Body of pancreas (tissue), 4 donors: ENCODE measurements around the gene NUMA1. TPM values are rescaled to one million over a fixed set of nuclear protein-coding genes. Genes with fewer than 3 reads are reported as not detected.

Experiments used
- ATAC-seq: fragments of 150-250 bp; one replicate; pipeline ENCODE4 v1.9.1; 2016
- DNase-seq, 4 donors: peaks; one replicate each; pipeline ENCODE4 v3.0.0-alpha.2; 2019
- H3K27ac ChIP-seq, 4 donors: fragments of 200-600 bp; sonication (generic); 1 replicate in 3 of 4; 2 replicates in 1 of 4; pipeline versions ENCODE4 v1.5.1 to v1.6.1; 2016 to 2019; ENCODE audit warnings: mild to moderate bottlenecking in 1 of 4, mixed read lengths in 1 of 4, moderate library complexity in 1 of 4
- H3K27me3 ChIP-seq, 2 donors: fragments of 200-600 bp; sonication (generic); one replicate each; pipeline ENCODE4 v1.6.0; 2016; ENCODE audit warnings: mild to moderate bottlenecking in 1 of 2
- H3K36me3 ChIP-seq, 2 donors: fragments of 200-600 bp; sonication (generic); replicated peaks in 1 of 2; 2 replicates each; pipeline ENCODE4 v1.5.1; 2016; ENCODE audit warnings: low read depth in 2 of 2; ENCODE audit not compliant: insufficient read depth in 1 of 2
- H3K4me1 ChIP-seq: fragments of 200-600 bp; sonication (generic); one replicate; pipeline ENCODE4 v1.6.0; 2016
- H3K4me3 ChIP-seq, 2 donors: fragments of 200-600 bp; sonication (generic); 1 replicate in 1 of 2; 2 replicates in 1 of 2; pipeline ENCODE4 v1.5.1; 2016 to 2019
- H3K9me3 ChIP-seq, 3 donors: fragments of 200-600 bp; sonication (generic); 1 replicate in 2 of 3; 2 replicates in 1 of 3; pipeline ENCODE4 v1.5.1; 2016
- CTCF ChIP-seq, 7 experiments: fragments of 450-650 bp in 4 of 7; fragments of 200-600 bp in 3 of 7; sonication (generic) in 3 of 7; IDR thresholded peaks; one replicate each; pipeline ENCODE4 v1.5.1; 2016 to 2019; ENCODE audit warnings: antibody characterized with exemption in 7 of 7
- POLR2A ChIP-seq, 3 donors: fragments of 450-650 bp; IDR thresholded peaks; one replicate each; pipeline ENCODE4 v1.6.1; 2016; ENCODE audit warnings: antibody characterized with exemption in 3 of 3, mild to moderate bottlenecking in 2 of 3
- WGBS, 2 donors: methylation state at CpG; one replicate each; pipeline ENCODE4 v1.1.5; 2017; 5-methylcytosine and 5-hydroxymethylcytosine counted together
- intact Hi-C: fragments of 100-400 bp; cut with DNase I; formaldehyde crosslinking; loops from one replicate; pipeline ENCODE4 v1.15.1; 2023
- total RNA-seq, 2 donors: library from RNA; depleted of rRNA; stranded (reverse); fragments of >200 nt; gene quantifications; one replicate each; pipeline ENCODE4 v1.1.0, GENCODE V29; 2016

NUMA1 gene
- total RNA-seq, 2 donors from 2014 or later, result 173 to 191 TPM

DNA sequence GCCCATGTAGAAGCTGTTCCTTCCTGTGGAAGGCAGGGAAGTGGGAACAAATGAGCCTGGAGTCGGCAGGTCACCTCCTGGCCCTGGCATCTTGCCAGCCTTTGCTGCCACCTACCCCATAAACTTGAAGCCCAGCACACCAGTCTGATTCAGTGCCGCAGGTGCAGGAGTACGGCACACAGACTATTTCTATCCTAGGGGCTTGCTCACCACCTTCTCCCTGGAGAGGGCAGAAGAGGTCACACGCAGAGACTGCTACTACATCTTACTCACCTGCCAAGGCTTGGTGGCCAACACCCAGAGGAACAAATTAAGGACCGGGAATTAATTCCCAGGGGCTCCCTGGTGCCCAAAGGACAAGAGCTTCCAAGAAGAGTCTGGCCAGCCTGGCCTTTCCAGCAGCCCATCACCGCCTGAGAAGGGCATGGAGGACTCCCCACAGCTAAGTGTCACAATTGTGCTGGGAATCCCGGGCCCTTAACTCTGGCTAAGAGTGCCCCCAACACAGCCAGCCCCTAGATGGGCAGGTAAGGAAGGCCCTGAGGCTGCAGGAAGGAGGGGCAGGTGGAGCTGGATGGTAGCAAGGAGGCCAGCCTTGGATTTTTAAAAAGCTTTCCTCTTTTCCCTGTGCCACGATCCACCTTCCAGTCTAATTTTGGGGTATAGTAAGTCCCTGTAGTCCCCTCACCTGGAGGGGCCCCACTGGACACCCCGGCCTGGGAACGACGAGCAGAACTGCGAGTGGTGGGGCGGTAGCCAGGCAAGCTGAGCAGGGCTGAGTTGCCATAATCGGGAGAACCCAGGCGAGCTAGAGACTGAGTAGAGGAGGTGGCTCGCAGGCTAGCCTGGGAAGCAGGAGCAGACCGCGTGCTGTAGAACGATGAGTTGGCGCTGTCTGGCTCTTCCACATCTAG is 74.7 kb downstream of the NUMA1 start:
- H3K4me3 ChIP-seq, result no peak overlapping the region
- no peak for TF ChIP-seq CTCF (IDR thresholded peaks at IDR 0.05)
- TF ChIP-seq POLR2A (IDR thresholded peaks at IDR 0.05), result no peak
- intact Hi-C loops, result no loop called here

DNA sequence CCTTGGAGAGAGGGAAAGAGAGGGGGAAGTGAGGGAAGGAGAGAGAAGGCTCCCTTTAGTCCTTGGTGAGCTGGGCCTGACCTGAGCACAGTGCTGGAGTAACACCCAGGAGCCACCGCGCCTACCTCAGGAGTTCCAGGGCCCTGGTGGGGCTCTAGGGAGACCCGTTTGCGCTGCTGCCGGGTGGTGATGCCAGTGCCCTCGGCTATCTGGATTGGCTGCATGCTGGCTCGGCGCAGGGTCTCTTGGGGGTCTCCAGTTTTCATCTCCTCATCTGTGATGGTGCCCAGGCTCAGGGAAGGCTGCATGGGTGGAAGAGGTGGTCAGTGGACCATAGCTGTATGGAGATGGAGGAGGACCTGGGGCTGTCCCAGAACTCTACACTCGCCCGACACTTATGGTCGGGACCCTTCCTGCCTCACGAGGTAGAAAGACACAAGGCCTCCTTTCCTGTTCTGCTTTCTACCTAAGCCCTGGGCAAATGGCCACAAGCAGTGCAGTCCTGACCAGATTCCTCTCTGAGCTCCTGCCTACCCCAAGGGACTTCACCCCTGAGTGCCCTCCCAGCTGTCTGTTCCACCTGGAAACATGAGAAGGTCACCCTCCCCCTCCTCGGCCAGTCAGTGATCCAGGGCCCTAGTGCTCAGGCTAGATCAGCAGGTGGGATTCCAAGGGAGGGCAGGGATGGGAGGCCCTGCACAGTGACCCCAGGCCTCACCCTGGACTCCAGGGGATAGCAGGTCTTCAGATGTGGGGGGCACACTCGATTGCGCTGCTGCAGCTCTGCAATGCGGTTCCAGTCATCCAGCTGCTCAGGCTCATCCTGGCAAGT is 75.6 kb downstream of the NUMA1 start:
- H3K27me3 ChIP-seq, result no peaks in the 10 kb centered on the region
- ATAC-seq (no peak), DNase-seq (no peak)
- no peak overlapping the region for H3K4me3 ChIP-seq
- 80 to 85% methylated on average over 4 to 14 of the region's 16 CpGs for WGBS, 2 donors
- peaks cover 54 to 63% of the 10 kb centered on the region in 2 donors for H3K36me3 ChIP-seq
- H3K4me1 ChIP-seq, result peaks cover 7% of the 10 kb centered on the region
- H3K27ac ChIP-seq, result peak overlapping the region in 1 of 4 donors; percentile 17
- TF ChIP-seq POLR2A (IDR thresholded peaks at IDR 0.05) (no peak), CTCF (IDR thresholded peaks at IDR 0.05) (no peak)
- intact Hi-C loops, result no loop called here
- H3K9me3 ChIP-seq, result no peaks in the 10 kb centered on the region

More for the DNA sequence above, 74.7 kb downstream of the NUMA1 start:
- H3K9me3 ChIP-seq, result no peaks in the 10 kb centered on the region
- DNase-seq, result no peak
- WGBS, 2 donors, result 85 to 91% methylated on average over 10 to 20 of the region's 20 CpGs
- no peaks in the 10 kb centered on the region for H3K4me1 ChIP-seq
- H3K36me3 ChIP-seq, result peaks cover 54 to 67% of the 10 kb centered on the region in 2 donors
- ATAC-seq, result no peak
- peak overlapping the region in 1 of 4 donors; percentile 17 for H3K27ac ChIP-seq
- no peaks in the 10 kb centered on the region for H3K27me3 ChIP-seq

DNA sequence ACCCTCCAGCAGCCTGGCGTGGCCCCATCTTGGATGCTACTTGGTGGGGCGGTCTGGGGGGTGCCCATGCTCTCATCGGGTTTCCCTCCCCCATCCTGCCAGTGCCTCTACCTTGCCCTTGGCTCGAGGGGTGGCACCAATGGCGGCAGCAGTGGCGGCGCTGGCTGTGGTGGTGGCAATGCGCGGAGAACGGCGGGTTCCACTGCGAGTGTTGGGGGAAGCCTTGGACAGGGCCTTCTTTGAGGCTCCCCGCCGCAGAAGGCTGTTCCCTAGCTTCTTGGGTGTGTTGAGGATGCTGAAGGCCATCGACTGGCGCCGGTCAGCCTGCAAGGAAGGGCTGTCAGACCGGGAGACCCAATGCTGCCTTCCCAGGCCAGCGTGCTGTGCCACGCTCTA is 76.6 kb downstream of the NUMA1 start:
- H3K9me3 ChIP-seq, result no peaks in the 10 kb centered on the region
- 94 to 96% methylated on average over 9 to 20 of the region's 20 CpGs for WGBS, 2 donors
- H3K36me3 ChIP-seq, result peaks cover 52 to 58% of the 10 kb centered on the region in 2 donors
- no peak for DNase-seq
- TF ChIP-seq CTCF (IDR thresholded peaks at IDR 0.05) (no peak), POLR2A (IDR thresholded peaks at IDR 0.05) (no peak)
- H3K27me3 ChIP-seq, result no peaks in the 10 kb centered on the region
- H3K27ac ChIP-seq, result no peak overlapping the region
- intact Hi-C loops, result no loop called here
- H3K4me1 ChIP-seq, result peaks cover 16% of the 10 kb centered on the region
- no peak overlapping the region for H3K4me3 ChIP-seq
- ATAC-seq, result no peak

DNA sequence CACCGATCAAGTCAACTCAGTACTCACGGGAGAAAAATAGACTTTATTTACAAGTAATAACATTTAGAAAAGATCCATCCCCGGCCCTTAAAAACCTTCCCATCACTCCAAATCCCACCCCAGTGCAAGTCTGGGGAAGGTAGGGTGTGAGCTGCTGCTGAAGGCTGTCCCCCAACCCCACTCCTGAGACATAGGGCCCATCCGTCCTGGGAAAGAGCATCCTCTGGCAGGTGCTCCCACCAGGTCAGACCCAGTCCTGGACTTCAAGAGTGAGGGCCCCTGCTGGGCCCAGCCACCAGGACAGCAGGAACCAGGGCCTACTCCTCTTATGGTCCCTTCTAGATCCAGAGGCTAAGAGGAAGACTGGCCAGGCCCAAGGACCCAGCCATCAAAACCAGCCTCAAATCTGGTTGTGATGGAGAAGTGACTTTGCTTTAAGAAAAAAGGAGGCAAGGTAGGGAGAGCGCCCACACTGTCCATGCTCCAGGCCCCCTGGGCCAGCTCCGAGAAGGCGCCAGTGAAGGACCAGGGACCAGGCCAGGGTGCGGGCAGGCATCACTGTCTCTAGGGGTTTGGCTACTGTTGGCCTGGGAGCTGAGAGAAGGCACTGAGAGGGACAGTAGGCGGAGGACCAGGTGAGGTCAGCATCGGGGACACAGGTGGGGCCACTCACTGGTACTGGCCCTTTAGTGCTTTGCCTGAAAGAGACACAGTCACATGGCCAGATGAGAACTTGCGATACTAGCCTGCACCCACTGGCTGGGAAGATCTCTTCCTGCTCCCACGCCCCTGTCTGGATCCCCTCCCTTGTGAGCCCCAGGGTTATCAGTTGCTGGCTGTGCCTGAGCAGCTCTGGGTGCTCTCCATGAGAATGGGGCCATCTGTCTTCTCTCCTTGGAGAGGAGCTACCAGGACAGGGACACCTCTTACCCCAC is 77.2 kb downstream of the NUMA1 start:
- no peaks in the 10 kb centered on the region for H3K9me3 ChIP-seq
- no peak overlapping the region for H3K4me3 ChIP-seq
- peaks cover 46 to 53% of the 10 kb centered on the region in 2 donors for H3K36me3 ChIP-seq
- no peak for ATAC-seq
- 82 to 88% methylated on average over 9 to 12 of the region's 12 CpGs for WGBS, 2 donors
- peaks cover 16% of the 10 kb centered on the region for H3K4me1 ChIP-seq
- H3K27me3 ChIP-seq, result no peaks in the 10 kb centered on the region
- intact Hi-C loops, result no loop called here
- no peak overlapping the region for H3K27ac ChIP-seq
- no peak for DNase-seq
- TF ChIP-seq CTCF (IDR thresholded peaks at IDR 0.05) (no peak), POLR2A (IDR thresholded peaks at IDR 0.05) (no peak)
